ENCODE measurements around the gene CCDC157.

Gene CCDC157

GRCh38 chr22:30413745-30414524 is 57.1 kb downstream of the CCDC157 start:
- DNase-seq (ENCODE audit: low read depth in 2 of 2) = no peak

DNA sequence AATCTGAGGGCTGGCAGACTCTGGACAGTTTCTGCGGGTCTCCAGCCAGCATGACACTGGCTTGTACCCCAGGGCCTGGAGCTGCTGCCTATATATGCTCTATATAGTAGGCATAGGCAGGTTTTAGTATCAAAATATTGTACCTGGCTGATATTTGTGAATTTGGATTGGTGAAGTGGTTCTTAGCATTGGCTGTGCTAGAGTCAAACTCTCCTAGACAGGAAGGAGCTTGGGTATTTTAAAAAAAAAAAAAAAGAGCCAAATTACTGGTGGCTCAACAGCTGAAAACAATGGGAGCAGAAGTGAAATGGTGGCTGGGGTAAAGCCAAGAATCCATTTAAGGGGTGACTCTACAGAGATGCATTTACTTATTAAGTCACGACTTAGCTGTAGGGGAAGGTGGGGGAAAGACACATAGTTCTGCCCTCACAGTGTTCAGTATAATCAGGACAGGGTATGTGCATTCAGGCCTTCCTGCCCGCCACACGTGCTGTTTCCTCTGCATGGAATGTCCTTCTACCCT is 57.8 kb downstream of the CCDC157 start:
- DNase-seq (ENCODE audit: low read depth in 2 of 2) = no peak

- DNase-seq (ENCODE audit: low read depth in 2 of 2) = no peak
Measured at GRCh38 chr22:30416403-30416802, 59.6 kb downstream of the CCDC157 start.

DNA sequence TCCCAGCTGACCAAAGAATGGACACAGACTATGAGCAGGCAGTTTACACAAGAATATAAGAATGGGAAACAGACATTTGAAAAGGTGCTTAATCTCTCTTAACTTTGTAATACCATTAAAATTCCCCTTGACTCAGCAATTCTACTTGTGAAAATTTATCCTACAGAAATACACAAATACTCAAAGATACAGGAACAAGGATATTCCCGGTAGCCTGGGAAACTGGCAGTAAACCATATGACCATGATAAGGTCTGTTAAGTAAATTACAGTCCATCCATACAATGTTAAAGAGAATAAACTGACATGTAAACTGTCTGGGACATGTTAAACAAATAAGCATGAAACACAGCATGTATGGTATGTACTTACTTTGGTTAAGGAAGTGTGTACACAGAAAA is 60.0 kb downstream of the CCDC157 start:
- DNase-seq (ENCODE audit: low read depth in 2 of 2) = no peak

DNA sequence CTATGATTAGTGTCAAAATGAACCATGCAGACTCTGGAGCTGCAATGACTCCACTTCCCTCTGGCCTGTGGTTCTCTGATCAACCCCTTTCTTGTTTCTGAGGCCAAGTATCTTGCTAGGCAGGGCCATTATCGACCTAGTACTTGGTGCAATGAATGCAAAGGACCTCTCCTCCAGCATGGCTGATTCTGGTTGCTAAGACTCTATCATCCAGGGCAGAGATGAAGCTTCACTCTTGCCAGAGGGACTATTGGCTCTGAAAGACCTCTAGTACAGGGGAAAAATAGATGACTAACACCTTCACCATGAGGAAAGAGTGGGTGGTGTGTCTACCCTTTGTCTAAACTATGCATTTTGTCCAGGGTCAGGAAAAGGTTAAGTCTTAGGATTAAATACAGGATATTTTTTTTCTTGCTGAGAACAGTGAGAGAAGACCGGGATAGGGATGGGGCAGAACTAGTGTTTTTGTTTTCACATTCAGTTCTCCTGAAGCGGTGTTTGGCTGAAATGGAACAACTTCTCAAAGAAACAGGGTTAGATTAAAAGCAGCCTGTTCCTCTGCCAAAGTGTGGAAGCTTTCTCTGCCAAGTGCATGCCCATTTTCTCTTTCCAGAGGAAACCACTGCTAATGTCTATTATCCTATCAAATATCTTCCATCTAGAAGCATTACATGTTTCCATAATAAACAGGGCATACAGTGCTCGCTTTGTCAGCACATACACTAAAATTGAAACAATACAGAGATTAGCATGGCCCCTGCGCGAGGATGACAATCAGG is 63.7 kb downstream of the CCDC157 start:
- DNase-seq (ENCODE audit: low read depth in 2 of 2) = no peak

GRCh38 chr22:30421695-30422480 is 65.1 kb downstream of the CCDC157 start:
- no peak for DNase-seq (ENCODE audit: low read depth in 2 of 2)

GRCh38 chr22:30422481-30423300 is 65.9 kb downstream of the CCDC157 start:
- no peak for DNase-seq (ENCODE audit: low read depth in 2 of 2)

- DNase-seq (ENCODE audit: low read depth in 2 of 2) = peak in 1 of 2 donors; percentile 61
Measured at GRCh38 chr22:30423301-30423958, 66.6 kb downstream of the CCDC157 start.

DNA sequence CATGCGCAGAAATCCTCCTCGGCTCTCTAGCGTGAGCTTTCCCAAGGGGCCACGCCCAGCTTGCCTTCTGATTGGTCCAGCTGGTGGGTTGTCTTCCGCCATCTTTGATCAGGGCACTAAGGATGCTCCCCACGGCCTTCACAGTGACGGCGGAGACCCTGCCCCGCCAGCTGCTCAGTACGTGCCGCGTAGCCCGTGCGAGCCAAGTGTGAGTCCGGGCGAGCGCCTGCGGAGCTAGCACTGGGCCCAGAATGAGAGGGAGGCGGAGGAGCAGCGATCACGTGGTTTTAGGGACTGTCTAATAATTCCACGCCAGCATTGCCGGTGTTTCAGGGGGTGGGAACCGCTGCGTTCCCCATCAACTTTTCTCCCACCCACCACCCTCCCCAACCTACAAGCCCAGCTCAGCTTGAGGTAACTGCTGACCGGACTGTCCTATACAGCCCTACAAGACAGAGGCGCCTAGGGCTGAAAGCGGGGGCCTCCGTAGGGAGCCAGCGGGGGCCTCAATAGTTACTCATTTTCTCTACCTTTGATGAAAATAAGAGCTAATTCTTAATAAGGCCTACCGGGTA is 67.2 kb downstream of the CCDC157 start:
- DNase-seq (ENCODE audit: low read depth in 2 of 2) = peak; percentile 97 to 99

GRCh38 chr22:30424534-30425326 is 67.9 kb downstream of the CCDC157 start:
- no peak for DNase-seq (ENCODE audit: low read depth in 2 of 2)

DNA sequence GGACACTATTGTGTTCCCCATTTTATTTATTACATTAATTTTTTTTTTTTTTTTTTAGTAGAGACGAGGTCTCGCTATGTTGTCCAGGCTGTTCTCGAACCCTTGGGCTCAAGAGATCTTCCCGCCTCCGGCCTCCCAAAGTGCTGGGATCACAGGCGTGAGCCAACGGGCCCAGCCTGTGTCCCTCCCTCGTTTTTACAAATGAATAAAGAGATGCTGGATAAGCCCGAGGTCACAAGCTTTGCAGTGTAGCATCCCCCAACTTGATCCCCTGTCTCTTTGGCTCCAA is 68.5 kb downstream of the CCDC157 start:
- no peak for DNase-seq (ENCODE audit: low read depth in 2 of 2)

- DNase-seq (ENCODE audit: low read depth in 2 of 2) = no peak
Measured at GRCh38 chr22:30425616-30426387, 69.0 kb downstream of the CCDC157 start, which contains the start of gene MTFP1. MTFP1 (plus strand) TSS chr22:30425768; CDS start chr22:30425880, 112 bp downstream.
